IMR-90 (cell line): Measurements from ENCODE around the gene FADD. TPM values are rescaled to one million over a fixed set of nuclear protein-coding genes. Genes with fewer than 3 reads are reported as not detected.
A peak's percentile ranks its signal among the peaks of the same experiment; 100 is the strongest.

Source experiments
- ATAC-seq: fragments of 200-7000 bp; cut with Tn5 transposase; 2 replicates; pipeline ENCODE4 v1.9.1; 2020; ENCODE audit warnings: low read depth, mild to moderate bottlenecking, moderate library complexity
- BruUV-seq: library from RNA; stranded (reverse); fragments of 400-500 nt; replicated peaks from 2 replicates; lab custom pipeline; 2021; lab: Mats Ljungman, UMichigan
- CTCF ChIA-PET: fragments of 300-600 bp; formaldehyde crosslinking; extraction: SDS; loops from one replicate; lab custom pipeline; 2021; ENCODE audit warnings: antibody characterized with exemption; lab: Yijun Ruan, JAX
- POLR2A ChIA-PET: fragments of 300-600 bp; sonication (Branson Sonifier 250); formaldehyde crosslinking; loops from one replicate; lab custom pipeline; 2022; ENCODE audit warnings: antibody characterized with exemption; ENCODE audit not compliant: unreplicated experiment; lab: Charles Lee
- DNase-seq: peaks from one replicate; pipeline ENCODE4 v3.0.0; 2013
- H2AFZ ChIP-seq: replicated peaks from 2 replicates; pipeline ENCODE3; 2013; ENCODE audit warnings: low read length, mild to moderate bottlenecking; ENCODE audit not compliant: poor library complexity
- H2AK5ac ChIP-seq: 2 replicates; pipeline ENCODE4 v1.6.1; 2013; ENCODE audit warnings: low read depth, low read length, inconsistent platforms
- H2AK9ac ChIP-seq: replicated peaks from 2 replicates; pipeline ENCODE3; 2013; ENCODE audit warnings: mild to moderate bottlenecking, low read depth, low read length, moderate library complexity; ENCODE audit not compliant: poor library complexity
- H2BK120ac ChIP-seq: 2 replicates; pipeline ENCODE4 v1.6.1; 2013; ENCODE audit warnings: low read depth, low read length, inconsistent platforms
- H2BK15ac ChIP-seq: 3 replicates; pipeline ENCODE4 v1.6.1; 2013; ENCODE audit warnings: low read depth, low read length, inconsistent platforms
- H2BK20ac ChIP-seq: 2 replicates; pipeline ENCODE4 v1.6.1; 2013; ENCODE audit warnings: low read depth, mild to moderate bottlenecking, inconsistent platforms, low read length, moderate library complexity
- H2BK5ac ChIP-seq: 2 replicates; pipeline ENCODE4 v1.6.1; 2013; ENCODE audit warnings: mild to moderate bottlenecking, low read depth, low read length, inconsistent platforms; ENCODE audit not compliant: poor library complexity, severe bottlenecking
- H3K14ac ChIP-seq: replicated peaks from 2 replicates; pipeline ENCODE4 v1.6.1; 2013; ENCODE audit warnings: low read depth, low read length, inconsistent platforms
- H3K18ac ChIP-seq: 2 replicates; pipeline ENCODE4 v1.6.1; 2013; ENCODE audit warnings: low read depth, low read length, control low read depth
- H3K23ac ChIP-seq: 2 replicates; pipeline ENCODE4 v1.6.1; 2013; ENCODE audit warnings: low read depth, low read length, inconsistent platforms
- H3K27ac ChIP-seq: 2 replicates; pipeline ENCODE4 v1.5.1; 2013; ENCODE audit warnings: mild to moderate bottlenecking, control low read depth, low read length; ENCODE audit not compliant: insufficient read depth
- H3K27me3 ChIP-seq: 2 replicates; pipeline ENCODE4 v1.6.1; 2013; ENCODE audit warnings: low read length; ENCODE audit not compliant: control insufficient read depth, insufficient read depth
- H3K36me3 ChIP-seq: 2 replicates; pipeline ENCODE4 v1.6.1; 2013; ENCODE audit warnings: low read length, mixed read lengths; ENCODE audit not compliant: control insufficient read depth, insufficient read depth
- H3K4ac ChIP-seq: 2 replicates; pipeline ENCODE4 v1.6.1; 2013; ENCODE audit warnings: low read depth, low read length, inconsistent platforms
- H3K4me1 ChIP-seq: 2 replicates; pipeline ENCODE4 v1.6.1; 2013; ENCODE audit warnings: low read length, mixed read lengths; ENCODE audit not compliant: control insufficient read depth, insufficient read depth
- H3K4me2 ChIP-seq: 2 replicates; pipeline ENCODE4 v1.6.1; 2013; ENCODE audit warnings: low read depth, mild to moderate bottlenecking, control low read depth, low read length, moderate library complexity
- H3K4me3 ChIP-seq: 2 replicates; pipeline ENCODE4 v1.5.1; 2013; ENCODE audit warnings: low read depth, mild to moderate bottlenecking, control low read depth, low read length, moderate library complexity; ENCODE audit not compliant: insufficient read depth
- H3K56ac ChIP-seq: 2 replicates; pipeline ENCODE4 v1.6.1; 2013; ENCODE audit warnings: low read length, inconsistent platforms; ENCODE audit not compliant: insufficient read depth; ENCODE audit errors: extremely low read depth
- H3K79me1 ChIP-seq, 2 experiments: 2 replicates each; pipeline ENCODE4 v1.6.1; 2013; ENCODE audit warnings: low read length in 2 of 2, inconsistent platforms in 1 of 2, low read depth in 1 of 2
- H3K9ac ChIP-seq: 2 replicates; pipeline ENCODE4 v1.6.1; 2013; ENCODE audit warnings: low read depth, low read length, control low read depth
- H3K9me1 ChIP-seq: 2 replicates; pipeline ENCODE4 v1.6.1; 2013; ENCODE audit warnings: low read length, inconsistent platforms; ENCODE audit not compliant: insufficient read depth
- H3K9me3 ChIP-seq: 2 replicates; pipeline ENCODE4 v1.6.1; 2013; ENCODE audit warnings: low read length; ENCODE audit not compliant: control insufficient read depth, insufficient read depth
- H4K20me1 ChIP-seq: 2 replicates; pipeline ENCODE4 v1.6.1; 2013; ENCODE audit warnings: low read length, inconsistent platforms; ENCODE audit not compliant: insufficient read depth
- H4K5ac ChIP-seq: 2 replicates; pipeline ENCODE4 v1.6.1; 2013; ENCODE audit warnings: mild to moderate bottlenecking, low read depth, low read length, control low read depth
- H4K8ac ChIP-seq, 2 experiments: 2 replicates each; pipeline ENCODE4 v1.6.1; 2013; ENCODE audit warnings: low read depth in 2 of 2, low read length in 2 of 2, control low read depth in 1 of 2, inconsistent platforms in 1 of 2
- H4K91ac ChIP-seq: 2 replicates; pipeline ENCODE4 v1.6.1; 2013; ENCODE audit warnings: low read depth, low read length, inconsistent platforms; ENCODE audit not compliant: insufficient read depth
- CTCF ChIP-seq: conservative IDR thresholded peaks from 2 replicates; pipeline ENCODE4 v1.5.1; 2012; ENCODE audit warnings: mild to moderate bottlenecking, low read depth, low read length, improper control_type of control experiment
- NFE2L2 ChIP-seq: fragments of 150-350 bp; IDR thresholded peaks from 2 replicates; pipeline ENCODE4 v1.6.1; 2016; ENCODE audit warnings: low read depth, mild to moderate bottlenecking, low read length
- WGBS, 2 experiments: methylation state at CpG; one replicate each; pipeline versions ENCODE4 v1.1.5 to v1.1.7; 2013; ENCODE audit warnings: missing lambda C conversion rate in 2 of 2; ENCODE audit not compliant: insufficient read length in 1 of 2; ENCODE audit errors: extremely low coverage in 2 of 2; 5-methylcytosine and 5-hydroxymethylcytosine counted together
- dilution Hi-C: fragments of 300-500 bp; cut with HindIII; formaldehyde crosslinking; loops from one replicate; pipeline ENCODE4 v1.14.3; 2018; ENCODE audit warnings: low sequenced_read_pairs; ENCODE audit not compliant: unreplicated experiment
- in situ Hi-C: fragments of 300-500 bp; cut with MboI; formaldehyde crosslinking; loops from 3 replicates; pipeline ENCODE4 v1.14.3; 2019; ENCODE audit warnings: low sequenced_read_pairs, inconsistent platforms, mixed read lengths
- intact Hi-C: fragments of 100-400 bp; cut with micrococcal nuclease; formaldehyde crosslinking; loops from 2 replicates; pipeline ENCODE4 v1.10.0; 2022
- polyA plus RNA-seq, 3 experiments: library from polyadenylated mRNA; depleted of rRNA; stranded (reverse); fragments of >200 nt; gene quantifications; 2 replicates each; pipeline ENCODE4 v1.2.3, GENCODE V29; 2012; ENCODE audit warnings: low replicate concordance in 1 of 3
- total RNA-seq: library from RNA; depleted of rRNA; stranded (reverse); fragments of >200 nt; gene quantifications from 2 replicates; pipeline ENCODE4 v1.2.3, GENCODE V29; 2012

FADD gene
- total and polyA plus RNA-seq, 2 of the 4 experiments (the other 2 are of a cell fraction), result 38.1 to 44.4 TPM

GRCh38 chr11:70176940-70177689, 26.0 kb upstream of the FADD start:
- TF ChIP-seq NFE2L2 (no peak), CTCF (peak; percentile 58)
- H3K4ac ChIP-seq, result no peak overlapping the region
- H3K9ac ChIP-seq, result no peak overlapping the region
- no peak overlapping the region for H3K4me2 ChIP-seq
- H3K18ac ChIP-seq, result no peak overlapping the region
- no peaks in the 10 kb centered on the region for H3K9me1 ChIP-seq
- no peaks in the 10 kb centered on the region for H4K20me1 ChIP-seq
- DNase-seq (no peak), ATAC-seq (no peak)
- H3K4me3 ChIP-seq, result no peak overlapping the region
- POLR2A ChIA-PET, result no interaction called here
- no peak overlapping the region for H4K5ac ChIP-seq
- no peak overlapping the region for H3K14ac ChIP-seq
- no peak overlapping the region for H2AK5ac ChIP-seq
- no peak overlapping the region for H3K23ac ChIP-seq
- H3K56ac ChIP-seq, result no peak overlapping the region
- dilution Hi-C loops (no loop called here), in situ Hi-C loops (loop anchor here (25.0 kb wide), 1 partner anchor 1065 kb away; no protein-coding TSS in a partner anchor), intact Hi-C loops (no loop called here)
- H3K79me1 ChIP-seq, result no peaks in the 10 kb centered on the region
- no peak overlapping the region for H2BK20ac ChIP-seq
- H2BK5ac ChIP-seq, result no peak overlapping the region
- H3K9me3 ChIP-seq, result no peaks in the 10 kb centered on the region
- no peak overlapping the region for H2BK120ac ChIP-seq
- no TSS peak for BruUV-seq
- H3K27me3 ChIP-seq, result no peaks in the 10 kb centered on the region
- H3K36me3 ChIP-seq, result peaks cover 6% of the 10 kb centered on the region; the same call in 1 of the 2 replicates
- no peak overlapping the region for H4K91ac ChIP-seq
- CTCF ChIA-PET, result interaction anchor here (0.7 kb wide), 1 partner anchor 277 kb away, joined by 3 read pairs; no protein-coding TSS in a partner anchor
- no peak overlapping the region for H2AK9ac ChIP-seq
- H3K27ac ChIP-seq, result no peak overlapping the region
- H4K8ac ChIP-seq, result no peak overlapping the region
- WGBS, 2 experiments, result 86% methylated on average over 16 of the region's 39 CpGs; no CpG with 5 or more reads in 1 of the 2 experiments
- H3K4me1 ChIP-seq, result no peaks in the 10 kb centered on the region
- H2BK15ac ChIP-seq, result no peak overlapping the region
- H2AFZ ChIP-seq, result no peak overlapping the region
